ENCODE measurements around the gene SAMD13.

GRCh38 chr1:84347932-84348555, 46.5 kb downstream of the SAMD13 start:
- TF ChIP-seq CTCF (IDR thresholded peaks at IDR 0.05) = no peak
- TF ChIP-seq POLR2A (IDR thresholded peaks at IDR 0.05) = no peak
- TF ChIP-seq EP300 (IDR thresholded peaks at IDR 0.05) = no peak

Data from gastroesophageal sphincter (tissue), 3 donors.